ENCODE data around the gene GIGYF1. TPM values are rescaled to one million over a fixed set of nuclear protein-coding genes. Genes with fewer than 3 reads are reported as not detected.
A peak's percentile ranks its signal among the peaks of the same experiment; 100 is the strongest.
"Not testable (repeated sequence)": the region's sequence is repeated elsewhere in the genome, so short reads cannot be mapped to it uniquely, and the experiment has no call there.

The GIGYF1 gene
- total RNA-seq, result 10 to 100 TPM; 28.5 to 72.1 TPM

- H3K36me3 Mint-ChIP-seq, result peaks cover 6% of the 10 kb centered on the region
These were observed at the start of gene GIGYF1 for GRCh38 chr7:100694098-100694745. GIGYF1 (minus strand) TSS chr7:100694250; CDS start chr7:100688238, 6,012 bp downstream.

GRCh38 chr7:100739934-100740333 lies 45.9 kb upstream of the GIGYF1 start:
- peaks cover 7 to 9% of the 10 kb centered on the region in 2 donors for H3K27me3 Mint-ChIP-seq
- DNase-seq (ENCODE audit: low spot score), result no peak
- ATAC-seq, result no peak
- H3K9me3 Mint-ChIP-seq, result no peaks in the 10 kb centered on the region
- H3K4me1 Mint-ChIP-seq (ENCODE audit: low read depth in 2 of 2), result peaks cover 0 to 2% of the 10 kb centered on the region in 2 donors
- H3K36me3 Mint-ChIP-seq, result no peaks in the 10 kb centered on the region
- no peak overlapping the region for H3K4me3 Mint-ChIP-seq
- H3K27ac Mint-ChIP-seq, result no peak overlapping the region

More at GRCh38 chr7:100694098-100694745, at the start of gene GIGYF1:
- peaks cover 0 to 1% of the 10 kb centered on the region in 2 donors for H3K27me3 Mint-ChIP-seq
- DNase-seq (ENCODE audit: low spot score) (peak; percentile 78), ATAC-seq (peak; percentile 82 to 88)
- H3K4me1 Mint-ChIP-seq (ENCODE audit: low read depth in 2 of 2), result peaks cover 20 to 29% of the 10 kb centered on the region in 2 donors
- peak within 1 kb of the TSS; percentile 91 for H3K4me3 Mint-ChIP-seq
- H3K27ac Mint-ChIP-seq, result peak within 1 kb of the TSS; percentile 83 to 93
- no peaks in the 10 kb centered on the region for H3K9me3 Mint-ChIP-seq

- Mint-ChIP-seq H3K27ac (no peak overlapping the region), H3K9me3 (no peaks in the 10 kb centered on the region), H3K36me3 (no peaks in the 10 kb centered on the region), H3K4me3 (no peak overlapping the region), H3K27me3 (no peaks in the 10 kb centered on the region), H3K4me1 (ENCODE audit: low read depth in 2 of 2) (no peaks in the 10 kb centered on the region)
- no peak for ATAC-seq
- no peak for DNase-seq (ENCODE audit: low spot score)
These were observed 42.6 kb upstream of the GIGYF1 start for GRCh38 chr7:100736671-100737070.

- no peaks in the 10 kb centered on the region for H3K27me3 Mint-ChIP-seq
- H3K36me3 Mint-ChIP-seq, result no peaks in the 10 kb centered on the region
- no peak for ATAC-seq
- H3K4me1 Mint-ChIP-seq (ENCODE audit: low read depth in 2 of 2), result no peaks in the 10 kb centered on the region
- no peak overlapping the region for H3K4me3 Mint-ChIP-seq
- no peaks in the 10 kb centered on the region for H3K9me3 Mint-ChIP-seq
- DNase-seq (ENCODE audit: low spot score), result no peak
- H3K27ac Mint-ChIP-seq, result no peak overlapping the region
These were observed 41.7 kb upstream of the GIGYF1 start for GRCh38 chr7:100735730-100736129.

- DNase-seq (ENCODE audit: low spot score), result no peak
- Mint-ChIP-seq H3K4me3 (no peak overlapping the region), H3K27me3 (peaks cover 0 to 4% of the 10 kb centered on the region in 2 donors), H3K4me1 (ENCODE audit: low read depth in 2 of 2) (no peaks in the 10 kb centered on the region), H3K9me3 (no peaks in the 10 kb centered on the region), H3K36me3 (no peaks in the 10 kb centered on the region), H3K27ac (no peak overlapping the region)
- ATAC-seq, result no peak
These were observed 38.0 kb upstream of the GIGYF1 start for GRCh38 chr7:100731937-100732636.

- H3K4me1 Mint-ChIP-seq (ENCODE audit: low read depth in 2 of 2), result no peaks in the 10 kb centered on the region
- H3K27me3 Mint-ChIP-seq, result peaks cover 0 to 4% of the 10 kb centered on the region in 2 donors
- DNase-seq (ENCODE audit: low spot score), result no peak
- H3K27ac Mint-ChIP-seq, result no peak overlapping the region
- no peaks in the 10 kb centered on the region for H3K36me3 Mint-ChIP-seq
- no peak for ATAC-seq
- no peak overlapping the region for H3K4me3 Mint-ChIP-seq
- no peaks in the 10 kb centered on the region for H3K9me3 Mint-ChIP-seq
These were observed 36.2 kb upstream of the GIGYF1 start for GRCh38 chr7:100730136-100730800.

GRCh38 chr7:100728196-100728595 lies 34.1 kb upstream of the GIGYF1 start:
- DNase-seq (ENCODE audit: low spot score) (no peak), ATAC-seq (no peak)
- H3K4me1 Mint-ChIP-seq (ENCODE audit: low read depth in 2 of 2), result no peaks in the 10 kb centered on the region
- no peaks in the 10 kb centered on the region for H3K36me3 Mint-ChIP-seq
- H3K9me3 Mint-ChIP-seq, result no peaks in the 10 kb centered on the region
- H3K4me3 Mint-ChIP-seq, result no peak overlapping the region
- peaks cover 0 to 7% of the 10 kb centered on the region in 2 donors for H3K27me3 Mint-ChIP-seq
- no peak overlapping the region for H3K27ac Mint-ChIP-seq

GRCh38 chr7:100726996-100727761 lies 33.1 kb upstream of the GIGYF1 start:
- DNase-seq (ENCODE audit: low spot score), result no peak
- Mint-ChIP-seq H3K9me3 (no peaks in the 10 kb centered on the region), H3K36me3 (no peaks in the 10 kb centered on the region), H3K27me3 (peaks cover 0 to 11% of the 10 kb centered on the region in 2 donors), H3K27ac (no peak overlapping the region), H3K4me3 (no peak overlapping the region), H3K4me1 (ENCODE audit: low read depth in 2 of 2) (no peaks in the 10 kb centered on the region)
- ATAC-seq, result no peak

GRCh38 chr7:100724364-100724763 lies 30.3 kb upstream of the GIGYF1 start:
- not testable (repeated sequence) for H3K4me3 Mint-ChIP-seq; H3K4me1 Mint-ChIP-seq (ENCODE audit: low read depth in 2 of 2); ATAC-seq; H3K9me3 Mint-ChIP-seq; H3K36me3 Mint-ChIP-seq; DNase-seq (ENCODE audit: low spot score); H3K27ac Mint-ChIP-seq
- peaks cover 7 to 23% of the 10 kb centered on the region in 2 donors for H3K27me3 Mint-ChIP-seq

GRCh38 chr7:100723732-100724275 lies 29.8 kb upstream of the GIGYF1 start:
- no peak overlapping the region for H3K27ac Mint-ChIP-seq
- peaks cover 5% of the 10 kb centered on the region for H3K36me3 Mint-ChIP-seq
- peaks cover 13 to 26% of the 10 kb centered on the region in 2 donors for H3K27me3 Mint-ChIP-seq
- H3K9me3 Mint-ChIP-seq, result no peaks in the 10 kb centered on the region
- no peaks in the 10 kb centered on the region for H3K4me1 Mint-ChIP-seq (ENCODE audit: low read depth in 2 of 2)
- no peak overlapping the region for H3K4me3 Mint-ChIP-seq
- DNase-seq (ENCODE audit: low spot score) (no peak), ATAC-seq (no peak)

- Mint-ChIP-seq H3K4me3 (no peak overlapping the region), H3K27me3 (peaks cover 23 to 30% of the 10 kb centered on the region in 2 donors), H3K9me3 (no peaks in the 10 kb centered on the region), H3K4me1 (ENCODE audit: low read depth in 2 of 2) (no peaks in the 10 kb centered on the region), H3K27ac (no peak overlapping the region), H3K36me3 (peaks cover 16% of the 10 kb centered on the region)
- DNase-seq (ENCODE audit: low spot score) (no peak), ATAC-seq (no peak)
These were observed 28.6 kb upstream of the GIGYF1 start for GRCh38 chr7:100722480-100723212.

GRCh38 chr7:100721505-100721812 lies 27.4 kb upstream of the GIGYF1 start:
- H3K4me1 Mint-ChIP-seq (ENCODE audit: low read depth in 2 of 2), result no peaks in the 10 kb centered on the region
- H3K36me3 Mint-ChIP-seq, result peaks cover 16% of the 10 kb centered on the region
- peaks cover 26 to 27% of the 10 kb centered on the region in 2 donors for H3K27me3 Mint-ChIP-seq
- no peaks in the 10 kb centered on the region for H3K9me3 Mint-ChIP-seq
- no peak overlapping the region for H3K27ac Mint-ChIP-seq
- ATAC-seq (no peak), DNase-seq (ENCODE audit: low spot score) (no peak)
- H3K4me3 Mint-ChIP-seq, result no peak overlapping the region

All from natural killer cell treated with Interleukin-12 subunit alpha and Interleukin-12 subunit beta and Interleukin-15 and Interleukin-18, amount 100 ng/mL, for 72 hours (primary cell).